ENCODE data around the gene ARHGEF38.

The ARHGEF38 gene

DNA sequence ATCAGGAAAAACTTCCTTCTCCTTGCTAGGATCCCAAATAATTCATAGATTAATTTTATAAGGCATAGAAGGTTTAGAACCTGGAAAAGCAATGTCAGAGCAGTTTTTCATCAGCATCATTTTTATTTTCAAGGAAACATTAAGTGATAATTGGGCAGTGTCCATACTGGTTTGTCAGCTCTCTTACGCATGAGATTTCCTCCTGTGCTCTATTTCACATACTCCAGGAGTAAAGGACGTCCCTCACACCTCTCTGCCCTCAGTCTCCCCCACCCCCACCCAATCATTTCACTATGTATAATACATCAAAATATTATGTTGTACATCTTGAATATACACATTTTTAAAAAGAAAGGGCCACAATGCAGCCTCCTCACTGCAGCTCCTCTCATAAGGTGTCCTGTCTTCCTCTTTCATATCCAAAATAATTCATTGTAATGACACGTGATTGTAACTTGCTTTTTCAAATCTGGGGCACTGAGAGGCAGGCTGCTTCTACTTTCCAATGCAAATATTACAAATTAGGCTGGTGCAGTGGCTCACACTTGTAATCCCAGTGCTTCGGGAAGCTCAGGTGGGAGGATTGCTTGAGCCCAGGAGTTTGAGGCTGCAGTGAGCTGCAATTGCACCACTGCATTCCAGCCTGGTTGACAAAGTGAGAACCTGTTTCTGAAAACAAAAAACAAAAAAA, 34.4 kb downstream of the ARHGEF38 start:
- no peak for FAIRE-seq
- no peak for DNase-seq (ENCODE audit: insufficient read length, low spot score)
- no peak for TF ChIP-seq POLR2A (IDR thresholded peaks at IDR 0.05; ENCODE audit: low read depth, low read length)

DNA sequence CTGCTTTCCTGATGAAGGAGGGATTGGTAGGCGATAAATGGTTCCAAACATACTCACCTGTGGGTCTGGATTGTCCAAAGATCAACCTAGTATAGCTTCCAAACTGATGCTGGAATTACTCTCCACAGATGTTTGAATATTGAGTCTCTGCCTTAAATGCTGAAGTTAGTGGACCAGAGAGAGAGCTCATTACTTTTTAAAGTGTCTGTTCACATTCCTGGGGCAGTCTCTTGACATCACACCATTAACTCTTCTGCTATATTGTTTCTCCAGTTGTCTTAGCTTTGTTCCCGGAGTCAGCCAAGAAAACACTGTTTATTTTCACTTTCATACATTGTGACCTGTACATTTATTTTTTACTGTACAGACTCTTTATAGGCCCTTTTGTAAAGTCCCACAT, 35.4 kb downstream of the ARHGEF38 start:
- DNase-seq (ENCODE audit: insufficient read length, low spot score) (no peak), FAIRE-seq (no peak)
- TF ChIP-seq POLR2A (IDR thresholded peaks at IDR 0.05; ENCODE audit: low read depth, low read length), result no peak

DNA sequence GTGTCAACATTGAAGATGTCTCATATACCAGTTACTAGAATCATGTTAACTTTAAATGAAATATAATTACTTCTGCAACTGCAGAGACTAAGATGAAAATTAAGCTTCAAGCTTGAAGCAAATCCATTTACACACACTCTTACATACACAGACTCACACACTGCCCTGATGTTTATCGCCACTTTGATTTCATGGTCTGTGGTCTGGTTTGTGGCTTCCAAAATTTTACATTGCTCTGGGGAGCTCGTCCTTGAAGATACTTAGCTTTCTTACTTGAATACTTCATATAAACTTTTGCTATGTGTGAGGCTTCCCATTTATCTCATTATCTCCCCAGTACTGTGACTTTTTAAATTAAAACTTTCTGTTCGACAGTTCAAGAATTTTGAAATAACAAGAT, 35.8 kb downstream of the ARHGEF38 start:
- no peak for FAIRE-seq
- no peak for TF ChIP-seq POLR2A (IDR thresholded peaks at IDR 0.05; ENCODE audit: low read depth, low read length)
- DNase-seq (ENCODE audit: insufficient read length, low spot score), result no peak

GRCh38 chr4:105591573-105591972, 39.2 kb downstream of the ARHGEF38 start:
- TF ChIP-seq POLR2A (IDR thresholded peaks at IDR 0.05; ENCODE audit: low read depth, low read length), result no peak
- FAIRE-seq, result no peak
- no peak for DNase-seq (ENCODE audit: insufficient read length, low spot score)

GRCh38 chr4:105594099-105595010, 41.9 kb downstream of the ARHGEF38 start:
- no peak for DNase-seq (ENCODE audit: insufficient read length, low spot score)
- no peak for TF ChIP-seq POLR2A (IDR thresholded peaks at IDR 0.05; ENCODE audit: low read depth, low read length)
- FAIRE-seq, result no peak

- TF ChIP-seq POLR2A (IDR thresholded peaks at IDR 0.05; ENCODE audit: low read depth, low read length), result no peak
- FAIRE-seq (no peak), DNase-seq (ENCODE audit: insufficient read length, low spot score) (no peak)
These were observed 44.3 kb downstream of the ARHGEF38 start for GRCh38 chr4:105596684-105597083.

- no peak for TF ChIP-seq POLR2A (IDR thresholded peaks at IDR 0.05; ENCODE audit: low read depth, low read length)
- FAIRE-seq (no peak), DNase-seq (ENCODE audit: insufficient read length, low spot score) (no peak)
These were observed 45.6 kb downstream of the ARHGEF38 start for GRCh38 chr4:105598052-105598451.

DNA sequence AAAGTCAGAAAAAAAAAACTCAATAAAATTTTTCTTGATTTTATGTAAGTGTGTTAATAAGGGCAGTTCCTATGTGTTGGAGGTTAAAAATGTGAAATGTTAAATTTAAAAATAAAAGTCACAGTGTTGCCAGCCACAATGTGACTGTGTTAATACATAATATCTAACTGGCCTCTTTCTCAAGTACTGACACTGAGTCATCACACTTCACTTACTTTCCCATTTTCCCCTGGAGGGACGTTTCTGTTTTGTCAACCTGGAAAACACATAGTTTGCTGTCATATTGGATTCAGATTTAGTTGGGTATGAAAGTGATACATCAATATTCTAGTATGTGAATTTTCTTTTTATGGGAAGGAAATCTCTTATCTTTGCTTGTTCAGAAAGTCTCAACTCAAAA, 46.4 kb downstream of the ARHGEF38 start:
- FAIRE-seq (no peak), DNase-seq (ENCODE audit: insufficient read length, low spot score) (no peak)
- no peak for TF ChIP-seq POLR2A (IDR thresholded peaks at IDR 0.05; ENCODE audit: low read depth, low read length)

- FAIRE-seq, result no peak
- TF ChIP-seq POLR2A (IDR thresholded peaks at IDR 0.05; ENCODE audit: low read depth, low read length), result no peak
- no peak for DNase-seq (ENCODE audit: insufficient read length, low spot score)
These were observed 47.1 kb downstream of the ARHGEF38 start for GRCh38 chr4:105599482-105599881.

- no peak for FAIRE-seq
- DNase-seq (ENCODE audit: insufficient read length, low spot score), result no peak
- TF ChIP-seq POLR2A (IDR thresholded peaks at IDR 0.05; ENCODE audit: low read depth, low read length), result no peak
These were observed 47.7 kb downstream of the ARHGEF38 start for GRCh38 chr4:105599932-105600655.

GRCh38 chr4:105600951-105601350, 48.5 kb downstream of the ARHGEF38 start:
- TF ChIP-seq POLR2A (IDR thresholded peaks at IDR 0.05; ENCODE audit: low read depth, low read length), result no peak
- FAIRE-seq (no peak), DNase-seq (ENCODE audit: insufficient read length, low spot score) (no peak)

DNA sequence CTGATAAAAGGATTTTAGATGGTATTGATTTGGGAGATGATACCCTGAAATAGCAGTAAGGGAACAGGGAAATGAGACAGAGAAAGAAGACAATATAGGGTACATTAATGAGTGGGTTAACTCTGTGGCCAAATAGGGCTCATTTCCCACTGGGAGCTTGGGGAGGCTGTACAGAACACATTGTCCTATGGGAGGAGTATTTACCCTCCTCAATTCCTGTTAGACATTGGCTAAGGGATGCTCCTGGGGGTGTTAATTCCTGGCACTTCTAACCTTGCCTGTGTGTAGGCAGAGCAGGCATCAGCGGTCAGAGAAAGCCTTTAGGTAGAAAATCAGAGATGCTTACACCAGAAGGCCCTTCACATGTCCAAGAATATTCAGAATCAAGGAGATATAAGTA, 49.0 kb downstream of the ARHGEF38 start:
- DNase-seq (ENCODE audit: insufficient read length, low spot score) (no peak), FAIRE-seq (no peak)
- no peak for TF ChIP-seq POLR2A (IDR thresholded peaks at IDR 0.05; ENCODE audit: low read depth, low read length)

GRCh38 chr4:105603158-105603557, 50.7 kb downstream of the ARHGEF38 start:
- TF ChIP-seq POLR2A (IDR thresholded peaks at IDR 0.05; ENCODE audit: low read depth, low read length), result no peak
- FAIRE-seq (no peak), DNase-seq (ENCODE audit: insufficient read length, low spot score) (no peak)

DNA sequence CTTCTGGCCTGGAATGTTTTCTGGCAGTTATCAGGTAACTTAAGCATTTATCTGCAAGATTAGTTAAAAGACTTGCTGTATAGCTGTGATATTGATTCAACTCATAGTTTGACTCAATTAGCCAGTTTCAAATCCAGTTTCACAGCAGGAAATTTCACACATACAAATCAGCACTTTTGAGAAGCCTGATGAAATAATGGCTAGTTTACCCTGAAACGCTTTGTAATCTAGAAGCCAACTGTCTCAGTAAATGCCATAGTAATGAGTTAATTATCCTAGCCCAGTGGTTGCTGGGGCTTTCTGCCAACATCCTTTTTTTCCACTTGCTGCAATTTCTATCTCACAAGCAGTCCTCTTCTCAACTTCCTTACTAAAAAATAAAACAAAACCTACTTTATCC, 53.1 kb downstream of the ARHGEF38 start:
- DNase-seq (ENCODE audit: insufficient read length, low spot score), result no peak
- no peak for TF ChIP-seq POLR2A (IDR thresholded peaks at IDR 0.05; ENCODE audit: low read depth, low read length)

More for the DNA sequence above, 53.1 kb downstream of the ARHGEF38 start:
- no peak for FAIRE-seq
